ENCODE measurements around the gene ACVR2B. TPM values are rescaled to one million over a fixed set of nuclear protein-coding genes. Genes with fewer than 3 reads are reported as not detected.

ACVR2B gene
- total and polyA plus RNA-seq, 10 of the 15 experiments (the other 5 are each of a cell fraction or from before 2014, with no cell fraction given) = 0.27 to 2.9 (median 1.0) TPM

DNA sequence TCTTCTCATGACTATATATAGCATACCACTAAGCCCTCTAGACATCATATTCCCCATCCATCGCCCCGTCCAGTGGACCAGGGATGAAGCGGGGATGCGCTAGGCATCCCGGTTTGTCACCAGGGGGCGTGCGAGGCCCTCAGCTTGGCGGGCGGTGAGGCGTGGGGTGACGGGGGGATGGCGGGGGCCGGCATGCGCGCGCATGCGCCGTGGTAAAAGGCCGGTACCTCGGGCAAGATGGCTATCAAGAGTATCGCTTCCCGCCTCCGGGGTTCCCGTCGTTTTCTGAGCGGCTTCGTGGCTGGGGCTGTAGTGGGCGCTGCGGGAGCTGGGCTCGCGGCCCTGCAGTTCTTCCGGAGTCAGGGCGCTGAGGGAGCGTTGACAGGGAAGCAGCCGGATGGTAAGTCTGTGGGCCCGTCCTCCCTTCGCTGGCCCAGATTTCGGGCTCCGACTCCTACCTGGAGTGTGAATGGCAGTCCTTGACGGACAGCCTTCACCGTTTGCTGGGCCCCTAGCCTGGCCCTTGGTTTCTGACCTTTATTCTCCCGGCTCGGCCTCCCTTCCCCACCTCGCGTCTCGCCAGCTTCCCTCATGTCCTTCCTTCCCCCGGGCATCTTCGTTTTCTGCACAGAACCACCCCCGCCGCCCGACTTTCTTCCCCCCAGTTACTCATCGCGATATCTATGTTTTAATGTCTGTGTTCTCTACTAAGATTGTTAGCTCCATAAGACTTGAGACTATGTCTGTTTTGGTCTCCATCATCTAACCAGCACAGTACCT, 42.6 kb downstream of the ACVR2B start, which contains the start of gene EXOG:
Gene EXOG (plus strand): TSS at position 210 of the 780 bp plus-strand sequence. CDS start 28 bp downstream, at position 238.
- Histone ChIP-seq H3K9ac (ENCODE audit: control insufficient read depth, insufficient read depth, low read length) (peak within 1 kb of the TSS; percentile 92), H3K36me3 (ENCODE audit: control insufficient read depth in 2 of 2, insufficient read depth in 2 of 2, low read length in 1 of 2) (peaks cover 0 to 7% of the 10 kb centered on the region in 2 experiments; a peak in 1 of 4 replicates), H3K27ac (ENCODE audit: control insufficient read depth, insufficient read depth) (peak within 1 kb of the TSS; percentile 82), H3K79me2 (ENCODE audit: control insufficient read depth, insufficient read depth, low read length) (peaks cover 11% of the 10 kb centered on the region), H3K4me1 (ENCODE audit: control insufficient read depth, insufficient read depth, low read length) (no peaks in the 10 kb centered on the region), H3K27me3 (replicated peaks in 1 of 2; ENCODE audit: control insufficient read depth in 2 of 2, insufficient read depth in 2 of 2, low read length in 1 of 2) (no peaks in the 10 kb centered on the region), H3K4me3 (peak within 1 kb of the TSS; percentile 81), H2AFZ (ENCODE audit: control insufficient read depth, low read depth, low read length) (peak within 1 kb of the TSS; percentile 99), H4K20me1 (ENCODE audit: control insufficient read depth, insufficient read depth) (no peaks in the 10 kb centered on the region), H3K4me2 (ENCODE audit: control insufficient read depth, insufficient read depth) (peak within 1 kb of the TSS; percentile 46), H3K9me3 (replicated peaks; ENCODE audit: control insufficient read depth, insufficient read depth, low read length) (no peaks in the 10 kb centered on the region)
- CTCF ChIA-PET = interaction anchor here (0.6 to 4.5 kb wide), 24 partner anchors 9 to 792 kb away, joined by 3 to 44 read pairs (median 4); partner anchors contain the start of gene XYLB
- SMC1A ChIA-PET (ENCODE audit: uncharacterized antibody, unreplicated experiment) = interaction anchor here (0.7 to 2.3 kb wide), 5 partner anchors 24 to 525 kb away, joined by 3 to 11 read pairs (median 3); partner anchors contain the start of gene XYLB
- WGBS (ENCODE audit: insufficient coverage, insufficient replicate concordance, low lambda C conversion rate, missing lambda C conversion rate) = 1% methylated on average over 51 of the region's 53 CpGs
- POLR2A ChIA-PET = interaction anchor here (0.6 to 1.2 kb wide), 8 partner anchors 11 to 772 kb away, joined by 3 to 7 read pairs (median 5); no protein-coding TSS in a partner anchor
- DNase-seq (ENCODE audit: low read depth, low spot score) = peak; percentile 67
- ATAC-seq = peak; percentile 93
- RAD21 ChIA-PET (ENCODE audit: unreplicated experiment) = interaction anchor here (0.6 to 1.8 kb wide), 14 partner anchors 11 to 846 kb away, joined by 3 to 10 read pairs (median 4); partner anchors contain the start of gene XYLB
- TSS peak; percentile 79 for BruUV-seq (replicated peaks)
- intact Hi-C loops (cut with micrococcal nuclease; ENCODE audit: unreplicated experiment) (loop anchor here (10.0 kb wide), 1 partner anchor 158 kb away; no protein-coding TSS in a partner anchor), in situ Hi-C loops (cut with MboI) (no loop called here)
- FAIRE-seq = peak; percentile 84
- TF ChIP-seq TARDBP (IDR thresholded peaks at IDR 0.05; ENCODE audit: borderline replicate concordance) (no peak), ZBED1 (IDR thresholded peaks at IDR 0.05; ENCODE audit: borderline replicate concordance) (no peak; the same call in 1 of the 2 replicates), CBX3 (IDR thresholded peaks at IDR 0.05; ENCODE audit: borderline replicate concordance, low read depth) (no peak), RBBP5 (conservative IDR thresholded peaks at IDR 0.05) (no peak), TAF1 (IDR thresholded peaks at IDR 0.05; ENCODE audit: borderline replicate concordance, low read depth, low read length) (peak; percentile 75; the same call in 1 of the 2 replicates), ATF7 (IDR thresholded peaks at IDR 0.05; ENCODE audit: low read depth) (no peak), ZNF207 (IDR thresholded peaks at IDR 0.05; ENCODE audit: borderline replicate concordance) (0 out of 2 replicates have a peak, but pooled peaks have one; percentile 24)
- TF ChIP-seq, protein P1, sequence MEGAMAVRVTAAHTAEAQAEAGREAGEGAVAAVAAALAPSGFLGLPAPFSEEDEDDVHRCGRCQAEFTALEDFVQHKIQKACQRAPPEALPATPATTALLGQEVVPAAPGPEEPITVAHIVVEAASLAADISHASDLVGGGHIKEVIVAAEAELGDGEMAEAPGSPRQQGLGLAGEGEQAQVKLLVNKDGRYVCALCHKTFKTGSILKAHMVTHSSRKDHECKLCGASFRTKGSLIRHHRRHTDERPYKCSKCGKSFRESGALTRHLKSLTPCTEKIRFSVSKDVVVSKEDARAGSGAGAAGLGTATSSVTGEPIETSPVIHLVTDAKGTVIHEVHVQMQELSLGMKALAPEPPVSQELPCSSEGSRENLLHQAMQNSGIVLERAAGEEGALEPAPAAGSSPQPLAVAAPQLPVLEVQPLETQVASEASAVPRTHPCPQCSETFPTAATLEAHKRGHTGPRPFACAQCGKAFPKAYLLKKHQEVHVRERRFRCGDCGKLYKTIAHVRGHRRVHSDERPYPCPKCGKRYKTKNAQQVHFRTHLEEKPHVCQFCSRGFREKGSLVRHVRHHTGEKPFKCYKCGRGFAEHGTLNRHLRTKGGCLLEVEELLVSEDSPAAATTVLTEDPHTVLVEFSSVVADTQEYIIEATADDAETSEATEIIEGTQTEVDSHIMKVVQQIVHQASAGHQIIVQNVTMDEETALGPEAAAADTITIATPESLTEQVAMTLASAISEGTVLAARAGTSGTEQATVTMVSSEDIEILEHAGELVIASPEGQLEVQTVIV (IDR thresholded peaks at IDR 0.05; ENCODE audit: borderline replicate concordance, partially characterized antibody) = no peak
- TF ChIP-seq, protein P2, sequence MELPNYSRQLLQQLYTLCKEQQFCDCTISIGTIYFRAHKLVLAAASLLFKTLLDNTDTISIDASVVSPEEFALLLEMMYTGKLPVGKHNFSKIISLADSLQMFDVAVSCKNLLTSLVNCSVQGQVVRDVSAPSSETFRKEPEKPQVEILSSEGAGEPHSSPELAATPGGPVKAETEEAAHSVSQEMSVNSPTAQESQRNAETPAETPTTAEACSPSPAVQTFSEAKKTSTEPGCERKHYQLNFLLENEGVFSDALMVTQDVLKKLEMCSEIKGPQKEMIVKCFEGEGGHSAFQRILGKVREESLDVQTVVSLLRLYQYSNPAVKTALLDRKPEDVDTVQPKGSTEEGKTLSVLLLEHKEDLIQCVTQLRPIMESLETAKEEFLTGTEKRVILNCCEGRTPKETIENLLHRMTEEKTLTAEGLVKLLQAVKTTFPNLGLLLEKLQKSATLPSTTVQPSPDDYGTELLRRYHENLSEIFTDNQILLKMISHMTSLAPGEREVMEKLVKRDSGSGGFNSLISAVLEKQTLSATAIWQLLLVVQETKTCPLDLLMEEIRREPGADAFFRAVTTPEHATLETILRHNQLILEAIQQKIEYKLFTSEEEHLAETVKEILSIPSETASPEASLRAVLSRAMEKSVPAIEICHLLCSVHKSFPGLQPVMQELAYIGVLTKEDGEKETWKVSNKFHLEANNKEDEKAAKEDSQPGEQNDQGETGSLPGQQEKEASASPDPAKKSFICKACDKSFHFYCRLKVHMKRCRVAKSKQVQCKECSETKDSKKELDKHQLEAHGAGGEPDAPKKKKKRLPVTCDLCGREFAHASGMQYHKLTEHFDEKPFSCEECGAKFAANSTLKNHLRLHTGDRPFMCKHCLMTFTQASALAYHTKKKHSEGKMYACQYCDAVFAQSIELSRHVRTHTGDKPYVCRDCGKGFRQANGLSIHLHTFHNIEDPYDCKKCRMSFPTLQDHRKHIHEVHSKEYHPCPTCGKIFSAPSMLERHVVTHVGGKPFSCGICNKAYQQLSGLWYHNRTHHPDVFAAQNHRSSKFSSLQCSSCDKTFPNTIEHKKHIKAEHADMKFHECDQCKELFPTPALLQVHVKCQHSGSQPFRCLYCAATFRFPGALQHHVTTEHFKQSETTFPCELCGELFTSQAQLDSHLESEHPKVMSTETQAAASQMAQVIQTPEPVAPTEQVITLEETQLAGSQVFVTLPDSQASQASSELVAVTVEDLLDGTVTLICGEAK (IDR thresholded peaks at IDR 0.05; ENCODE audit: borderline replicate concordance) = no peak; the same call in 1 of the 2 replicates
- TF ChIP-seq, protein P3, sequence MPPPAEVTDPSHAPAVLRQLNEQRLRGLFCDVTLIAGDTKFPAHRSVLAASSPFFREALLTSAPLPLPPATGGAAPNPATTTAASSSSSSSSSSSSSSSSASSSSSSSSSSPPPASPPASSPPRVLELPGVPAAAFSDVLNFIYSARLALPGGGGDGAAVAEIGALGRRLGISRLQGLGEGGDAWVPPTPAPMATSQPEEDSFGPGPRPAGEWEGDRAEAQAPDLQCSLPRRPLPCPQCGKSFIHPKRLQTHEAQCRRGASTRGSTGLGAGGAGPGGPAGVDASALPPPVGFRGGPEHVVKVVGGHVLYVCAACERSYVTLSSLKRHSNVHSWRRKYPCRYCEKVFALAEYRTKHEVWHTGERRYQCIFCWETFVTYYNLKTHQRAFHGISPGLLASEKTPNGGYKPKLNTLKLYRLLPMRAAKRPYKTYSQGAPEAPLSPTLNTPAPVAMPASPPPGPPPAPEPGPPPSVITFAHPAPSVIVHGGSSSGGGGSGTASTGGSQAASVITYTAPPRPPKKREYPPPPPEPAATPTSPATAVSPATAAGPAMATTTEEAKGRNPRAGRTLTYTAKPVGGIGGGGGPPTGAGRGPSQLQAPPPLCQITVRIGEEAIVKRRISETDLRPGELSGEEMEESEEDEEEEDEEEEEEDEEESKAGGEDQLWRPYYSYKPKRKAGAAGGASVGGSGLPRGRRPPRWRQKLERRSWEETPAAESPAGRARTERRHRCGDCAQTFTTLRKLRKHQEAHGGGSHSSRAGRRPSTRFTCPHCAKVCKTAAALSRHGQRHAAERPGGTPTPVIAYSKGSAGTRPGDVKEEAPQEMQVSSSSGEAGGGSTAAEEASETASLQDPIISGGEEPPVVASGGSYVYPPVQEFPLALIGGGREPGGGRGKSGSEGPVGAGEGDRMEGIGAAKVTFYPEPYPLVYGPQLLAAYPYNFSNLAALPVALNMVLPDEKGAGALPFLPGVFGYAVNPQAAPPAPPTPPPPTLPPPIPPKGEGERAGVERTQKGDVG (CRISPR knock-in tag; IDR thresholded peaks at IDR 0.05) = no peak
- TF ChIP-seq, protein P4, sequence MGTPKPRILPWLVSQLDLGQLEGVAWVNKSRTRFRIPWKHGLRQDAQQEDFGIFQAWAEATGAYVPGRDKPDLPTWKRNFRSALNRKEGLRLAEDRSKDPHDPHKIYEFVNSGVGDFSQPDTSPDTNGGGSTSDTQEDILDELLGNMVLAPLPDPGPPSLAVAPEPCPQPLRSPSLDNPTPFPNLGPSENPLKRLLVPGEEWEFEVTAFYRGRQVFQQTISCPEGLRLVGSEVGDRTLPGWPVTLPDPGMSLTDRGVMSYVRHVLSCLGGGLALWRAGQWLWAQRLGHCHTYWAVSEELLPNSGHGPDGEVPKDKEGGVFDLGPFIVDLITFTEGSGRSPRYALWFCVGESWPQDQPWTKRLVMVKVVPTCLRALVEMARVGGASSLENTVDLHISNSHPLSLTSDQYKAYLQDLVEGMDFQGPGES (IDR thresholded peaks at IDR 0.05) = no peak
